Esophagus muscularis mucosa (tissue), 4 donors: ENCODE data around the gene DES.
A peak's percentile ranks its signal among the peaks of the same experiment; 100 is the strongest.

ENCODE experiments used
- CTCF ChIP-seq, 3 experiments: fragments of 200-600 bp in 2 of 3; fragments of 450-650 bp in 1 of 3; sonication (generic) in 2 of 3; IDR thresholded peaks; one replicate each; pipeline ENCODE4 v1.5.1; 2017 to 2019; ENCODE audit warnings: antibody characterized with exemption in 3 of 3, mild to moderate bottlenecking in 2 of 3, moderate library complexity in 1 of 3
- EP300 ChIP-seq: sonication (generic); formaldehyde crosslinking; IDR thresholded peaks from one replicate; pipeline ENCODE4 v1.6.1; 2017; ENCODE audit warnings: antibody characterized with exemption
- POLR2A ChIP-seq: fragments of 450-650 bp; IDR thresholded peaks from one replicate; pipeline ENCODE4 v1.6.1; 2017; ENCODE audit warnings: antibody characterized with exemption, moderate library complexity, mild to moderate bottlenecking, low read depth
- POLR2AphosphoS5 ChIP-seq, 2 donors: sonication (generic); formaldehyde crosslinking; IDR thresholded peaks; one replicate each; pipeline ENCODE4 v1.6.1; 2017; ENCODE audit warnings: antibody characterized with exemption in 2 of 2

DNA sequence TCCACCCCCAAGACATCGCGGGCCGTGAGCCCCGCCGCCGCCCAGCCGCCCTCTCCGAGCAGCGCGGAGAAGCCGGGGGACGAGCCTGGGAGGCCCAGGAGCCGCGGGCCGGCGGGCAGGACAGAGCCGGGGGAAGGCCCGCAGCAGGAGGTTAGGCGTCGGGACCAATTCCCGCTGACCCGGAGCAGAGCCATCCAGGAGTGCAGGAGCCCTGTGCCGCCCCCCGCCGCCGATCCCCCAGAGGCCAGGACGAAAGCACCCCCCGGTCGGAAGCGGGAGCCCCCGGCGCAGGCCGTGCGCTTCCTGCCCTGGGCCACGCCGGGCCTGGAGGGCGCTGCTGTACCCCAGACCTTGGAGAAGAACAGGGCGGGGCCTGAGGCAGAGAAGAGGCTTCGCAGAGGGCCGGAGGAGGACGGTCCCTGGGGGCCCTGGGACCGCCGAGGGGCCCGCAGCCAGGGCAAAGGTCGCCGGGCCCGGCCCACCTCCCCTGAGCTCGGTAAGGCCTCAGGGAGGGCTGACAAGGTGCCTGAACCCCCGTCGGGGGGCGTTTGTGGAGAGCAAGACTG is 30.7 kb downstream of the DES start:
- no peak for TF ChIP-seq EP300
- peak in 2 of 3 experiments; percentile 12 to 20 for TF ChIP-seq CTCF (IDR thresholded peaks at IDR 0.05)
- TF ChIP-seq POLR2AphosphoS5 (IDR thresholded peaks at IDR 0.05): peak; percentile 40 to 65
- TF ChIP-seq POLR2A: no peak
